GM18505 (cell line): ENCODE measurements around the gene SIPA1L3.
"Not testable (repeated sequence)": the region's sequence is repeated elsewhere in the genome, so short reads cannot be mapped to it uniquely, and the experiment has no call there.

Source experiments
- ATAC-seq: cut with Tn5 transposase; IDR thresholded peaks from one replicate; pipeline ENCODE4 v1.9.1; 2021; ENCODE audit not compliant: unreplicated experiment
- POLR2A ChIP-seq: IDR thresholded peaks from 4 replicates; pipeline ENCODE4 v1.6.1; 2011; ENCODE audit warnings: borderline replicate concordance; ENCODE audit not compliant: insufficient read depth, insufficient read length; ENCODE audit errors: extremely low read depth

SIPA1L3 gene

DNA sequence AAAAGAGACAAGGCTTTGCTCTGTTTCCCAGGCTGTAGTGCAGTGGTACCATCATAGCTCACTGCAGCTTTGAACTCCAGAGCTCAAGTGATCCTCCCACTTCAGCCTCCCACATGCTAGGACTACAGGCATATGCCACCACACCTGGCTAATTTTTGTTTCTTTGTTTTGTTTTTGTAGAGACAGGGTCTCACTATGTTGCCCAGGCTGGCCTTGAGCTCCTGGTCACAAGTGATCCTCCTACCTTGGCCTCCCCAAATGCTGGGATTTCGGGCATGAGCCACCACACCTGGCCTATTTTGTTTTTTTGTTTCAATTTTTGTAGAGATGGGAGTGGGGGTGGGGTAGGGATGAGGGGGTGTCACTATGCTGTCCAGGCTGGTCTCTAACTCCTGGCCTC, 7.6 kb upstream of the SIPA1L3 start:
- ATAC-seq = no peak
- no peak for TF ChIP-seq POLR2A

DNA sequence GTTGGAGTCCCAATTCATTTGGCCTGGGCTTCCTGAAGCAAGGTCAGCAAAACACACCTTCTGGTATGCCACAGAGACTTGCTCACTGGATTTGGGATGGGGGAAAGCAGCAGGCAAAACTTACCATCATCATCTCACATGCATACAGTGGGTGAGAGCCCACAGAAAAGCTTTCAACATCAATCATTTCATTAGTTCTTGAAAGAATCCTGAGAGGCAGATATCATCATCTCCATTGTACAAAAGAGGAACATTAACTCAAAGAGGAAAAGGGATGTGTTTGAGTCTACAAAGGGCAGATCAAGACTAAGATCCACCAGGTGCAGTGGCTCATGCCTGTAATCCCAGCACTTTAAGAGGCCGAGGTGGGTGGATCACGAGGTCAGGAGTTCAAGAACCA, 7.0 kb upstream of the SIPA1L3 start:
- no peak for TF ChIP-seq POLR2A
- ATAC-seq = no peak

DNA sequence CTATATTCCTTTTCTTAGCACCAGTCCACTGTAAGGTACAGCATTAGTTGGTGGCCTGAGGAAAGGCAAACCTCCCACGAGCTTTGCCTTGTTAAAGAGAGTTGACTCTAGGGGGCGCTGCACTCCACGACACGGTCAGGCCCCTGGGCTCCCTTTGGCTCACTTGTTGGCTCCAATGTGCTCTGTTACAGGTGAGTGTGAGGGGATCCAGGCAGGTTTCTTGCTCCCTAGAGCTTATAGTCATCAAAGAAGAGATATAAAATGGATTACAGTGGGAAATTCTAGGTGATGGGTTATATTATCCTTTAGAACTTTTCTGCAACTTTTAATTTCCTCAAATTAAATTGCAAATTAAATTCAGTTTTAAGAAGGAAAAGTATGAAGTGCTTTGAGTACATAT, 4.3 kb upstream of the SIPA1L3 start:
- no peak for ATAC-seq

GRCh38 chr19:37903096-37903495, 3.9 kb upstream of the SIPA1L3 start:
- ATAC-seq = no peak
- no peak for TF ChIP-seq POLR2A

More for the DNA sequence above, 4.3 kb upstream of the SIPA1L3 start:
- TF ChIP-seq POLR2A = no peak

- no peak for TF ChIP-seq POLR2A
- peak; percentile 22 for ATAC-seq
Measured at GRCh38 chr19:37905946-37906868, 801 bp upstream of the SIPA1L3 start, which contains the start of gene WDR87. Gene WDR87 (minus strand): TSS chr19:37906594. CDS start chr19:37898239, 8,355 bp downstream.

GRCh38 chr19:37907735-37908455, 887 bp downstream of the SIPA1L3 start:
- no peak for TF ChIP-seq POLR2A
- ATAC-seq = no peak

- no peak for ATAC-seq
- no peak for TF ChIP-seq POLR2A
Measured at GRCh38 chr19:37909661-37910199, 2.7 kb downstream of the SIPA1L3 start.

DNA sequence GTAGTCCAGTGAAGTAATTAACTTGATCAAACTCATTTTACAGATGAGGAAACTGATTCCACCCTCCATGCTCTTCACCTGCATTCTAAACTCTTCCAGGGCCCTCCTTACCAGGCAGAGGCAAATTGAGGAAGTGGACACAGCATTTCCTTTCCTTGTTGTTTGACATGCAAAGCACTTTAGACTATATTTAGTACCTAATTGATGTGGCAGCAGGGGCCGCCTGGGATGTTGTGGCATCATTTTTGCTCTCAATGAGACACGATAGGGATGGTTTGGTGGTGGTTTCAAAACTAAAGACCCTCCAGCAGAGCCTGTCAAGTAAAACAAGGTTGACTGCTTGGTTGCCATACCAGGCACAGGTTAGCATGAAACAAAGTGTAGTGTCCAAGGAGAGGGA, 7.9 kb downstream of the SIPA1L3 start:
- peak; percentile 71 for TF ChIP-seq POLR2A
- ATAC-seq = peak; percentile 54

- TF ChIP-seq POLR2A = no peak
- no peak for ATAC-seq
Measured at GRCh38 chr19:37920591-37921450, 13.8 kb downstream of the SIPA1L3 start.

DNA sequence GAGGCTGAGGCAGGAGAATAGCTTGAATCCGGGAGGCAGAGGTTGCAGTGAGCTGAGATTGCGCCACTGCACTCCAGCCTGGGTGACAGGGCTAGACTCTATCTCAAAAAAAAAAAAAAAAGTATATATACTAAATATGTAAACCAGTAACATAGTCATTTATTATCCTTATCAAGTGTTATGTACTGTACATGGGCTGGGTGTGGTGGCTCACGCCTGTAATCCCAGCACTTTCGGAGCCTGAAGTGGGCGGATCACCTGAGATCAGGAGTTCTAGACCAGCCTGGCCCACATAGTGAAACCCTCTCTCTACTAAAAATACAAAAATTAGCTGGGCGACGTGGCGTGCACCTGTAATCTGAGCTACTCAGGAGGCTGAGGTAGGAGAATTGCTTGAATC, 17.6 kb downstream of the SIPA1L3 start:
- not testable (repeated sequence) for ATAC-seq

GRCh38 chr19:37925212-37925611, 18.2 kb downstream of the SIPA1L3 start:
- TF ChIP-seq POLR2A = no peak
- no peak for ATAC-seq

DNA sequence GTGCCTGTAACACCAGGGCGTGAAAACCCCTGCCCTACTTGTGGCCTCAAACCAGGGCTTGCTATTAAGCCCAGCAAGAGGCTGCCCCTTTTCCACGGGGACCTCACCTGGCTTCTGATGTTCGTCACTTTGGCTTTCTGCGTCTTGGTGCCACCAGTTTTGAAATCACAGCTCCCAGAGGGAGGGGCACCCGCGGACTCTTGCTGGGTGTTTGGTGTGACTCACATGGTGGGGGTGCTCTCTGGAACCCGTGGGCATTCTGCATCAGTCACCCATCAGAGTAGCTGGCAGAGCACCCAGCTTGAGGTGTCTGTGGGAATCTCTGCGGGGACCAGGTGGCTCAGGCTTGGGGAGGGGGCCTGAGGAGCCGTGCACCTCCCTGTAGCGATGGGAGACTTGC, 19.2 kb downstream of the SIPA1L3 start:
- no peak for ATAC-seq
- TF ChIP-seq POLR2A = no peak

GRCh38 chr19:37926711-37927110, 19.7 kb downstream of the SIPA1L3 start:
- TF ChIP-seq POLR2A = no peak
- ATAC-seq = no peak
